ENCODE results near the gene TPX2.
"Not testable (repeated sequence)": the region's sequence is repeated elsewhere in the genome, so short reads cannot be mapped to it uniquely, and the experiment has no call there.

TPX2 gene

GRCh38 chr20:31720486-31721407, 18.3 kb upstream of the TPX2 start:
- no peak for DNase-seq (ENCODE audit: low read depth)

GRCh38 chr20:31721408-31722256, 17.5 kb upstream of the TPX2 start:
- no peak for DNase-seq (ENCODE audit: low read depth)

GRCh38 chr20:31722257-31723068, 16.6 kb upstream of the TPX2 start, which contains the start of gene BCL2L1:
Gene BCL2L1, minus strand, starts transcription at chr20:31722868. Its CDS starts 650 bp downstream, at chr20:31722218.
- DNase-seq (ENCODE audit: low read depth): peak; percentile 70

- DNase-seq (ENCODE audit: low read depth): no peak
Measured at GRCh38 chr20:31723069-31723318, 16.1 kb upstream of the TPX2 start.

GRCh38 chr20:31723319-31724078, 15.6 kb upstream of the TPX2 start:
- DNase-seq (ENCODE audit: low read depth): peak; percentile 96

- no peak for DNase-seq (ENCODE audit: low read depth)
Measured at GRCh38 chr20:31731321-31731717, 7.8 kb upstream of the TPX2 start.

GRCh38 chr20:31739550-31739977, 474 bp downstream of the TPX2 start:
- no peak for DNase-seq (ENCODE audit: low read depth)

- no peak for DNase-seq (ENCODE audit: low read depth)
Measured at GRCh38 chr20:31740208-31740607, 1.1 kb downstream of the TPX2 start.

- no peak for DNase-seq (ENCODE audit: low read depth)
Measured at GRCh38 chr20:31740656-31741323, 1.7 kb downstream of the TPX2 start.

GRCh38 chr20:31746068-31746878, 7.2 kb downstream of the TPX2 start:
- no peak for DNase-seq (ENCODE audit: low read depth)

- DNase-seq (ENCODE audit: low read depth): not testable (repeated sequence)
Measured at GRCh38 chr20:31747028-31747427, 7.9 kb downstream of the TPX2 start.

GRCh38 chr20:31747640-31748039, 8.6 kb downstream of the TPX2 start:
- no peak for DNase-seq (ENCODE audit: low read depth)

- DNase-seq (ENCODE audit: low read depth): no peak
Measured at GRCh38 chr20:31749223-31749622, 10.1 kb downstream of the TPX2 start.

- DNase-seq (ENCODE audit: low read depth): no peak
Measured at GRCh38 chr20:31751126-31751525, 12.0 kb downstream of the TPX2 start.

GRCh38 chr20:31757254-31757653, 18.2 kb downstream of the TPX2 start:
- no peak for DNase-seq (ENCODE audit: low read depth)

- no peak for DNase-seq (ENCODE audit: low read depth)
Measured at GRCh38 chr20:31758521-31758920, 19.4 kb downstream of the TPX2 start.

GRCh38 chr20:31758991-31759390, 19.9 kb downstream of the TPX2 start:
- DNase-seq (ENCODE audit: low read depth): no peak

- DNase-seq (ENCODE audit: low read depth): no peak
Measured at GRCh38 chr20:31759836-31760518, 20.9 kb downstream of the TPX2 start.

- no peak for DNase-seq (ENCODE audit: low read depth)
Measured at GRCh38 chr20:31760519-31761240, 21.6 kb downstream of the TPX2 start.
